ENCODE data around the gene HAO2.

HAO2 gene

DNA sequence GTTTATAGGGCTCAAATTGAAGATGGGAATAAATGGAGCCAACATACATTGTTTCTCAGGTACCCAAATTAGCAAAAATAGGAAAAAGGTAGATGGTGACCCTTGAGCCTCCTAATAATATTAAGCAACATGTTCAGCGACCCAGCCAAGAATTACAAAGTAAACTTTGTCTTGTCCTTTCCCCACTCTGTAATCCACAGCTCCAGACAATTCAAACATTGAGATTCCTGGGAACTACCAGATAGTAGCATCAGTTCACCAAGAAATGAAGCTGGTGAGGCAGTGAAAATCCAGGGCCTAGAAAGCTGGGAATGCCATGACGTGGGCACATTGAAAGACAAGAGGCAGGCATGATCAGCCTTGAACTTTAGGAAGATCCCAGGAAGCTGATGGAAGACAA is 11.7 kb downstream of the HAO2 start:
- no peak for DNase-seq (ENCODE audit: low read depth)

DNA sequence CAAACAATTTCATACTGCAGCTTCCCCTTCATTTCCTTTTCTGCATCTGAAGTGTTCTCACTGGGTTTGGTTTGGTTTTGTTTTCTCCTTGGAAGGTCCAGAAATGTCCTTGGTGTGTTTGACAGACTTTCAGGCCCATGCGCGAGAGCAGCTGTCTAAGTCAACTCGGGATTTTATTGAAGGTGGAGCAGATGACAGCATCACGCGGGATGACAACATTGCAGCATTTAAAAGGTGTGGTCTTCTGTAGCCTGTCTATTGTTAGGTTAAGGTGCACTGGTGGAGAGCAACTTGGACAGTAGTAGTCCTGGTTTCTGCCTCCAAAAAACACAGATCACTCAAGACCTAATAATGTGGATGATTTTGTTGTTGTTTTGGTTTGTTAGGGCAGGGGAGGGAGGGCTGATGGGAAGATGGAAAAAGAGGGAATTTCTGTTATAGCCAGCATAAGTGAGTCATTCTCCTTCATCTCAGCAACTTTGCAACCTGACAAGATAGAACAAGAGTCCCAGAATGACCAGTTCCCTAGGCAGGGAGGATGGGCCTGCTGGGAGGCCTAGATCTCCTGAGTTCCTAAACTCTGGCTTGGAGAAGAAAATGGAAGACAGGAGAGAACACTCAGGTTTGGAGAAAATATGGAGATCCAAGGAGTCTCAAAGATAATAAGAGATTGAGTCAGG is 12.5 kb downstream of the HAO2 start:
- no peak for DNase-seq (ENCODE audit: low read depth)

DNA sequence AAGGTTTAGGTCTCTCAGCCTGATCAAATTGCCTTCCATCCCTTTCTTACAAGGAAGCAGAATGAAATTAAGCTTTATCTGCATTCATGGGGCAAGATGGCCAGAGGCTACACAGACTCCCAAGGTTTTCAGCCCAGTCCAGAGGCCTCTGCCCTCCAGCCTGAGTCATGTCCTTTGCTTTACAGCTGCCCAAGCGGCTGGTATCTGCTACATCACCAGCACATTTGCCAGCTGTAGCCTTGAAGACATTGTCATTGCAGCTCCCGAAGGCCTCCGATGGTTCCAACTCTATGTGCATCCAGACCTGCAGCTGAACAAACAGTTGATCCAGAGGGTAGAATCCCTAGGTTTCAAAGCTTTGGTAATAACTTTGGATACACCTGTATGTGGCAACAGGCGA is 16.0 kb downstream of the HAO2 start:
- DNase-seq (ENCODE audit: low read depth), result no peak

DNA sequence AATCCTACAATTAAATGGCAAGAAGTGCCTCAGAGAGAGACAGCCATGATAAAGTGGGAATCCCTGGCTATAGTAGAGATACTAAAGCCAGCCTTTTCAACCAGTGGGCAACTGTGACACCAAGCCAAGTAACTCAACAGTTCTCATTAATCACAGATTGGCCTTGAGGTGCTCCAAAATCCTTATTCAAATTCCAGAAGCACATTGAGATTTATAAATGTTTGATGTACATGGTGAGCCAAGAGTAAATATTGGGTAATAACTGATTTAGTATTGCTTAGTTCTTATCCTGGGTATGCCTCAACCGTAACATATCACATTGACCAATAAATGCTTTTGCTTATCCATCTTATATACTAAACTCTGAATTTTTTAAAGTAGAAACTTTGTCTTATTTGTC is 17.1 kb downstream of the HAO2 start:
- DNase-seq (ENCODE audit: low read depth), result no peak

DNA sequence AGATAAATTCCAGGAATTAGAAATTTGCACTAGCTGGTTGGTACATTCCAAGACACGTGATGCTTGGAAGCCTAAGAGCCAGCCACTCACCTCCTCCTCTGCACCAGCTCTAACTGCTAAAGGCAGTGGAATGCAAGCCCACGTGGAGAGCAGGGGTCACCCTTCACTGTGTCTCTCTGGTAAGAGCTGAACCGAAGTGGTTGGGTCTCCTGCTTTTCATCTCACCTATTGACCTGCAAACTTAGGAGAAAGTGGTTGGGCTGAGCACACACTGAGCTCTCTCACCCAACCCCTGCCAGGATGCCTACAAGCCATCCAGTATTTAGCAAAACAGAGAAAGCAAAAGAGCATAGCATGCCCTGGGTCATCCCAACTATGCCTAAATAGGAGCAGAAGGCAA is 19.3 kb downstream of the HAO2 start:
- DNase-seq (ENCODE audit: low read depth), result no peak

DNA sequence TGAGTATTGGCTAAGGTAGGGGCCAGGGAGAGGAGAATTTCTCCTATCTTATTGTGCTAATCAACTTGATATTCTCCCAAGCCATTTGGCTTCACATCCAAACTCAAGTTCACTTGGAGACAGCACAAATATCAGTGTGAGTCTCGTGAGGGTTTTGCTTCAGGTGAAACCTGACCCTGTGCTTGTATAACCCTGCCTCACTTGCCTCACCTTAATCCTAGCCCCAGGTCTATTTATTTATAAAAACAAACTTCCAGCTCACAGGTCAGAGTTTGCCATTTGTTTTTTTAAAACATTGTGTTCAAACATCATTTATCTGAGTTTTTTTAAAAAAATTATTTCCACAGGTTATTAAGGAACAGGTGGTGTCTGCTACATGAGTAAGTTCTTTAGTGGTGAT is 19.9 kb downstream of the HAO2 start:
- no peak for DNase-seq (ENCODE audit: low read depth)

DNA sequence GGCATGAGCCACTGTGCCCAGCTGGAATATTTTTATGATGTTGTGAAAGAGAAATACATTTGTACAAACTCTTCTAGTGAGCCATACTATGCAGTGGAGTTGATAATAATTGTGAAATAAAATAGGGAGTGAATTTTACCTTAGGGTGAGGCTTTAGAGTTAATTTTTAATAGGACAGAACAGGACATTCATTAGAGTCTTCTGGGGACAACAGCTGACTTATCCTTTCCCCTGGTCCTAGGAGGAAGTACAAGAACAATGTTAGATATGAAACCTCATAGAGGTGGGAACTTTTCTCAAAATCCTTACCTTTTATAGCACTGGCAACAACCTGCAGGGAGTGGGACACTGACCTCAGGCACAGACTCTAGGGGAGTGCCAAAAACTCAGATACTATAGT is 21.9 kb downstream of the HAO2 start:
- DNase-seq (ENCODE audit: low read depth), result no peak

DNA sequence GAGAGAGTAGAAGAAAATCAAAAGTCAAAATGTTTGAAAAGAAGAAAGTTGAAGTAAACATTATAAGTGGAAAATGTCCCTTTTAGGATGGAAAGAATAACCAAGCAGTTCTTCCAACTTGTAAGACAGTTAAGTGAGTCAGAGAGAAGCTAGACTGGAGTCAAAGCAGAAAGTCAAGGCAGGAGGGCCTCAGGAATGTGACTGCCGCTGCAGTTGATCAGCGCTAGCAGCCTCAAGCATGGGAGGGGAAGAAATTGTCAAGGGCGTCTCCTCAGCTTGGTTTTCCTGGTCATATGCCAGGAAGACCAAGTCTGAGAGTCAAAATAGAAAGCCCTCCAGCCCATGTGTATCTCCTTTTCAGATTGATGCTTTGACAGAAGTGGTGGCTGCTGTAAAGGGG is 23.2 kb downstream of the HAO2 start:
- DNase-seq (ENCODE audit: low read depth), result no peak

DNA sequence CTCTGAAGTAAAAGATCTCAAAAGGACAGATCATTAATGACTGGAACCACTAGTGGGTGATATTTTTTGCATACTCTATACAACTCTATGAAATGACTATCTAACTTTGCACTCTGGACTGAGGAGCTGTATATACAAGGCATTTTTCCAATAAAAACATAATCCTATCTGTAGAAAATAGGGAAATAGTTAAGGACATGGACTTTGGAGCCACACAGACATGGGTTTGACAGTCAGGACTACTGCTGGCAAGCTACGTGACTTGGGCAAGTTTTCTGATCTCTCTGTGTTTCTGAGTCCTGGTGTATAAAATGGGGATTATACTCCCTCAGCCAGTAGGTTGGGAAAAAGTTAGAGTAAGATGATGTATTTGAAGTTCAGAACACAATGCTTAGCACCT is 25.5 kb downstream of the HAO2 start:
- DNase-seq (ENCODE audit: low read depth), result no peak

DNA sequence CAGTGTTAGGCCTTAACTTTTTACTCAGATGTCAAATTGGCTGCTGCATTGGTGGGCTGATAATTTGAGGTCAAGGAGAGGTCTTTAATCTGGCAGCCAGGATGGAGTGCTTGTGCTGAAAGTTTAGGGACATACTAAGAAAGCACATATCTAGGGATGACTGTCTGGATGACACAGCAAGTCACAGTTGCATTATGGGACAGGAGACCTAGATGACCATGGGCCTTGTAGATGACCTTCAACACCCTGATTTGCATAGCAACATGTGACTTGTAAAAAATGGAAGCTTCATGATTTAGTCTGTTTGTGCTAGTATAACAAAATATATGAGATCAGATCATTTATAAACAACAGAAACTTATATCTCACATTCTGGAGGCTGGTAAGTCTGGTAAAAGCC is 28.4 kb downstream of the HAO2 start:
- DNase-seq (ENCODE audit: low read depth), result no peak

DNA sequence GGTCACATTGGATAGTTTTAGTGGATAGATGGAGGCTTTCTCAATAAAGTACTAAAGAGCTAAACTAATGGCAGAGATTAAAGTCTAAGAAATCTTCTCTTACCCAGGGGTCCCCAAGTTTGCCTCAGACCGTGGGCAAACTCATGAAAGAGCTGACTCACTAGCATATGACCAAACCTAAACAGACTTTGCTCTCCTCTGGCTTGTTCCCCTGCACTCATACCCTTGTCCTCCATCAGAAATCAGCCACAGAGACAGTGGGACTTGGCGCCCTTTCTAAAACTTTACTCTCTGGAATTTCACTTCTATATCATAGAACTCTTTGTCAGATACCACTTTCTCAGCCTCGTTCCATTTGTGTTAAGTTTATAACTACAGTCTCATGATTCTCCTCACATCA is 29.4 kb downstream of the HAO2 start:
- no peak for DNase-seq (ENCODE audit: low read depth)

DNA sequence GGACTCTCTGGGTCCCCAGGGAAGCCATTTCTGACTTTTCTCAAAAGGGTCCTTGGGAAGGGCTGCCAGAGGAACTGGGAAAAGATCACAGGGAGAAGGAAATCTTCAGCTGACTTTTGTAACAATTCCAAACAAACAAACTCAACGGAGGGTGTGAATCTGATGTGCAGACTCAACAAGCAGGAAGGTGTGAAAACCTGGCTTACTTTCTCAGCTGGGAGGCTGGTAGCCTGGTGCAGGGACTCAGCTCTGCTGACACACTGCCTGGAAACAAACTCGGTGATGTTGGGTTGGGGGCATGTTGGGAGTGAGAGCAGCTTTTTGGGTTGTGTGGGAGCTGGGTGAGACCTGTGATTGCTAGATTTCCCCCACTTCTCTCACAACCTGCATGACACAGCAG is 36.2 kb downstream of the HAO2 start:
- no peak for DNase-seq (ENCODE audit: low read depth)

DNA sequence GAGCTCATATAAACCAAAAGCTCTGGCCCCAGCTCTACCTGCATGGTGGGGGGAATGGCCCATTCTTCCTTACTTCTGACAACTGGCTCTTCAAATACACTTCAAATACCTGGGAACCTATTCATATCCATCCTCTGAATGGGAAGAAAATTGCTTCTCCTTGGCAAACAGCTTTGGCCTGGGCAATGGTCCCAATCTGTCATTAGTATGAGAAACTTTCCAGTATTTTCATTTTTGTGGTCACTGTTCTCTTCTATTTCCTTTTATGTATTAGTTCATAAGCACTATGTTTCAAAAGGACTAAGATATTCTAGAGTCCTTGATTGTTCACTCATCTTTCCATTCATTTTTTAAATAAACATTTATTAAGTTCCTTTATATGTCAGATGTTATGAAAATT is 41.1 kb downstream of the HAO2 start:
- DNase-seq (ENCODE audit: low read depth), result no peak

DNA sequence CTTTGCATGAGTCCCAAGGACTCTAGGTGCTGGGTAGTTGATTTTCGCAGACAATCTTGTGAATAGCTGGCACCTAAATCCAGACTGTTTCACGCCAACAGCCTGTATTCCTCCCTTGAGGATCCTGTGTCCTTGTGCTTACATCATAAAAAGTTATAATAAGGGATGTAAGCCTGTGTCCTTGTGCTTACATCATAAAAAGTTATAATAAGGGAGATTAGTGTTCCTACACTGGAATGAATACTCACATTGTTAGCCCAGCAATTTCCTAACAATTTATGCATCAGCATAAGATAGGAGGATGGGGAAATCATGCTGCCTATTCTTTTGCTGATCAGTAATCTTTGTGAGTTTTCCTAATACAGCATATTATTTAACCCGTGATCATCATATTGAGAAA is 42.4 kb downstream of the HAO2 start:
- DNase-seq (ENCODE audit: low read depth), result no peak

DNA sequence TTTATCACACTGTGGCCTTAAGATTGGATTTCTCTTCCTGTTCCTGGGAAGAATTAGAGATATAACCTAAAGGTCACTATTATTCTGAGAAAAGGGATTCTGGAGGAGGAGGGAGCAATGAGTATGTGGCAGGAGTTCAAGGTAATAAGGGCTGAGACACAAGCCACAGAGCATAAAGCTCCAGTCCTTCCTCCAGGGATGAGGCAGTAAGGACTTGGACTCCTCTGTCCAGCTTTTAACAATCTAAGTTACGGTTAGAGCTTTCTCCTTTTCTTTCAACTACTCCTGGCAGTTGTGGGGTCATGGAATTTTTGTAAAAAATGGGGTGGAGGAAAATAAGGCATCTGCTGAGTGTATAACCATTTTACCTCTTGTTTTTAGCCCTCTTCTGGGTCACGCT is 46.4 kb downstream of the HAO2 start, which contains the start of gene HSD3B2:
Gene HSD3B2, plus strand, starts transcription at position 201 of the 400 bp plus-strand sequence. CDS start 270 bp downstream, outside the sequence.
- DNase-seq (ENCODE audit: low read depth), result no peak

DNA sequence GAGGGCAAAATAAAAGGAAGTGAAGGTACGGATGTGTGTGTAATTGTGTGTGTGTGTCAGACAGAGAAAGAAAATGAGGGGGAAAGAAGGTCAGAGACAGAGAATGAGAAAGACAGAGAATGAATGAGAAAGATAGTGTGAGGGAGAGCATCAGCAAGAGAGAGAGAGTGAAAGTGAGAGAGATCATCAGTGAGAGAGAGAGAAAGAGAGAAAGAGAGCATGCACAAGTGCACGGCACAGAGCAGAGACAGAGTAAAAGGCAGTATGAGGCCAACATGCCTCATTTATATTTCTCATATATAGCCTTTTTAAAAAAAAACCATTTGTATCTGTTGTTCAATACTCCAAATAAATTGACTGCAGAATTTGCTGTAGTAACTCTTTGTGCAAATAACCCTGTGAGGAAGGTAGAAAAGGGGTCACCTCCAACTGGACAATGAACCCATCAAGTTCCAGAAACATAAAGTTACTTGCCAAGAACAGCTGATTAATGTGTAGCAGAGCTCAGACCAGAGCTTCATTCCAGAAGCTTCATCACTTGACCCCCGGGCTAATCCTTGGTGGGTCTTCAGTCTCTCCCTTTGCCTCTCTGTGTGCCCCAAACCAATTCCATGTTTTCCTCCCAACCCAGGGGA is 47.5 kb downstream of the HAO2 start:
- DNase-seq (ENCODE audit: low read depth), result no peak

DNA sequence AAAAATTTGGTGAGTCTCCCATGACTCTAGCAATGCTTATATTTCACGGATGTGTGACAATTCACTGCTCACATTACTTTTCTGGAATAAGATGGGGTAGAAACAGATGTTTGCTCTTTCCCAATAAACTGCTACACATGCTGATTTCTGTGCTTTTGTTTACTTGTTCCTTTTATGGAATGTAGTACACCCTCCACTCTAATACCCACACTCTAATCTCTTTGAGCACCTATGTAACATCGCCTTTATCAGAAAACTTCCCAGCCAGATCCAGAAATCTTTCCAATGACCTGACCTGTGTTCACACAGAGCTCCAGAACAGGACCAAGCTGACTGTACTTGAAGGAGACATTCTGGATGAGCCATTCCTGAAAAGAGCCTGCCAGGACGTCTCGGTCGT is 50.5 kb downstream of the HAO2 start:
- DNase-seq (ENCODE audit: low read depth), result no peak

DNA sequence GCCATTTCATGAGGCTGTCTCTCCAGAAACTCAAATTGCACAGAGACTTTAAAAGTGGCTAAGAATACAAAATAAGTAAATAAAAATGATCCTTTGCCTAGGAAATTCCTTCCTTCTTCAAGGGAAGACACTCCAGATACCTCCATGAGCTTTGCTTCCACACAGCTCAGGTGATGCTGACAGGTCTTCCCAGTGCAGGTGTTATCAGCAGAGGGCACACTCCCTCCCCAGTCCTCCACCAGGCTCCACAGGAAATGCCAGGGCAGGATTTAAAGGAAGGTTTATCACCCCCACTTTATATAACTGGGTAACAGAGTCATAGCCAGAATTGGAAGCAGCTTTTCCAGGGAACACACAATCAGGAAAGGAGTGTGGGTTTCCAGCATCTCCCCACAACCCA is 52.1 kb downstream of the HAO2 start:
- DNase-seq (ENCODE audit: low read depth), result no peak

DNA sequence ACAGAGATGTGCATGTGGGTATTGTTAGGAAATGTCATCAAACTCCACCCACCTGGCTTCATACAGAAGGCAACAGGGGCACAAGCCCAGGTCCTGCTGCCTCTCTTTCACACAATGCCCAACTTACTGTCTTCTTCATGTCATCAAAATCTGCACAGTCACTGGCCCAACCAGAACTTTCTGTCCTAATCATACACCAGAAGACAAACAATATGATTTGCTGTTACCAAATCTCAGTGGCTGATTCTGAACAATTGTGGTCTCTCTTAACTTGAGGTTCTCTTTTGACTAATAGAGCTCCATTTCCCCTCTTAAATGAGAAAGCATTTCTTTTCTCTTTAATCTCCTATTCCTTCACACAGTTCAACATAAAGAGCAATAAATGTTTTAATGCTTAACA is 54.0 kb downstream of the HAO2 start:
- DNase-seq (ENCODE audit: low read depth), result no peak

DNA sequence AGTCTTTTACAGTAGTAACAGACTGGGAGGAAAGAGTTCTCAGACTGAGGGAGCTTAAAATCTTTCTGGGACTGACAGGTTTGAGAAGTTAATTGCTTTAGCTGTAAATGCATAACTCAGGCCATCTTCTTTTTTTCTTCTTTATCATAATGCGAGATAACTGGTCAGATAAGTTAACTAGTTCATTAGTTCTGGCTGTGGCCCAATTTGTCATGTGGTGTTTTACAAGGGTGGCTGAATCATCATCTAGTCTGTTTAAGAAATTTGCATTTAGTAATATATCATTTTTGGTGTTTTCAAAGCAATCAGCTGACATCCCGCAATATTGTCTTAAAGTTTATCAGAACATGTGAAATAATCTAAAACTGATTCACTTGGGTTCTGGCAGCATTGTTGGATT is 60.4 kb downstream of the HAO2 start:
- DNase-seq (ENCODE audit: low read depth), result no peak

DNA sequence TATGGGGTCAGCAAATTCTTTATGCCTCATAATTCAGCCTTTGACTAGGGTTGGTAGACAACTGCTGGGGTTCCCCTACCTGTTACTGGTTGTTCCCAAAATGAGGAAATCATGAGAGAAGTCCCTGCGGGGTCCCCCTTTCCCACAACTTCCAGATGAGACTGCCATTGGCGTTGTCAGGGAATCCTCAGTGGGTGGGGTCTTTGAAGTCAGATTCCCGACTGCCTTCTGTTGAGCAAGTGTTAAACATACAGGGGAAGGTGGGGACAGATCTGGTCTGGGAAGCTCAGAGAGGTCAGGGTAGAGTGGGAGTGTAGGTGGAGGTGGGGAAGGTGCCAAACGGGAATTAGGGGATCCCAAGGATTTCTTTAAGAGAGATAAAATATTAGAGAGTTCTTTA is 61.1 kb downstream of the HAO2 start:
- DNase-seq (ENCODE audit: low read depth), result no peak

DNA sequence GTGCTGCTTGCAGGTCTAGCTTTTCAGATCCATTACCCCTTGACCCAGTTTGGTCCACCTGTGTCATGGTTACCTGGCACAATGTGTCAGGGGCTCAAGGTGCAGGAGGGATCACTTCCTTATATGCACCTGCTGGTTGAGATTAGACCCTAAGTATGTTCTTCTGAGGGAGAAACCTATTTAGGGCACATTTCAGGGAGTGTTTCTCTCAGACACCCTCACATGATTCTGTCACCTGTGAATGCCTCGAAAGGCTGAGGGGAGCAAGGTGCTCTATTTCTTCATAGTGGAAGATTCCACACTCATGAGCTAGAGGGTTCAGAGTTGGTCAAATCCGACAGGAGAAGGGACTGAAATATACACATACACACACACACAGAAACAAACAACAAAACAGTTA is 61.9 kb downstream of the HAO2 start:
- DNase-seq (ENCODE audit: low read depth), result no peak

DNA sequence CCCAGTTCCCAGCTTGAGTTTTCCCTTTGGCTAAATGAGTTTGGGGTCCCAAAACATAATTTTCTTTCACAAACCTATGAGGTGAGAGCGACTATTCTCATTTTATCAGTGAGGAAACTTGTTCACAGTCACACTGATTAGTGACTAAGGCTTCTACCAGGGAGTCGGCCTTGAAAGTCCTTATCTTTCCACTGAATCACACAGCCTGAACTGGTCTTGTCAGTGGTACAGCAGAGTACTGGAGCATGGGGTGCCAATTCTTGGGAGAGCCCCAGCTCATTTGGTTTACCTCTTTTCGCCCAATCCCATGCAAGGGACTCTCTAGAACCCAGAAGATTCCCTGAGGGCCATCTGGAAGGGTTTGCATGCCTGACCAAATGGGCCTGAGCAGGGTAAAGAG is 63.3 kb downstream of the HAO2 start:
- no peak for DNase-seq (ENCODE audit: low read depth)

DNA sequence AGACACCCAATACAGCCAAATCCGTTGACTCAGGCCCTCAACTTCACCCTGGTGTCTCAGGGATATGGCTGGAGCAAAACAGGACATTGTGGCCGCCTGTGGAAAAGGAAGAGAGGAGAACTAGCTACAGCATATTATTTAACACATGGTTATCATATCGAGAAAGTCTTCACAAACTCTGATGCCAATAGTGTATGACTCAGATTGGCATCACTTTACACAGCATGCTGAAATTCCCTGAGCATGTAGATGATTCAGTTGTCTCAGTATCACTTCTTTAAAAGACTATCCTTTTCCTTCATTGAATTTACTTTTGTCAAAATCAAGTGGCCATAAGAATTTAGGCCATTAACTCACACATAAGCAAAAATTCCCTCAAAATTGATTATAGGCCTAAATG is 66.5 kb downstream of the HAO2 start:
- no peak for DNase-seq (ENCODE audit: low read depth)

All from stimulated activated CD8-positive, alpha-beta memory T cell treated with anti-CD3 and anti-CD28 coated beads, Interleukin-12 subunit alpha, Interleukin-12 subunit beta, amount 100 ng/mL, for 1 hour (primary cell).